ENCODE data around the gene CIB2.

The CIB2 gene

DNA sequence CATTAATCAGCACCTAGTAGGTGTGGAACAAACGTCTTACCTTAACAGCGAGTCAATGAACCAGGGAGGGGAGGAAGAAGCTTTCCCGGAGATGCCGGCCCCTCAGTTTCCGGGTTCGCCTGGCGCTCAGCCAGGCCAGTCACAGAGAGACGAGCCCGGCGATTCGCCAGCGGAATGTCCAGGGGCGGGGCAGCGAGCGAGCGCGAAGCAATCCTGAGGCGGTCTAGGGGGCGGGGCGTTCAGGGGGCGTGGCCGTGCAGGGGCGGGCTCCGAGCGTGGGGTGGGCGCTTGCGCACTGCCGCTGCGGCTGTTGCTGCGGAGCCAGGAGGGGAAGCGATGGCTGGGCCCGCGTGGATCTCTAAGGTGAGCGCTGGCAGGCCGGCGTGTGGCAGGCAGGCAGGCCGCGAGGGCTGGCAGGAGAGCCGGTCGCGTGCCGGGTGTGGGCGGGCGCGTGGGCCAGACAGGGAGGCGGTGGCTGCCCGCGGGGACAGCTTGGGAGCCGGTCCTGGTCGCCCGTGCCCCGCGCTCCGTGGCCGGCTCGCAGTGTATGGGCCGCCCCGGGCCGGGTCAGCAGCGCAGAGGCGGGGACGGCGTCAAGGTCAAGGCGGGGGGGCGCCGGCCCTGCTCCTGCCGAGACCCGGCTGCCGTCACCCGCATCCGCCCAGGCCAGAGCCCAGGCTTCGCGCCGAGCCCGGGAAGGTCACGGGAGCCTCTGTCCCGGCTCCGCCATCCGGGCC is 18.0 kb upstream of the CIB2 start, which contains the start of gene IDH3A:
Gene IDH3A (plus strand): TSS at position 295 of the 737 bp plus-strand sequence. CDS start 42 bp downstream, at position 337.
- DNase-seq (ENCODE audit: low spot score), result peak; percentile 100

- DNase-seq (ENCODE audit: low spot score), result no peak
Measured at GRCh38 chr15:78148392-78149067, 17.3 kb upstream of the CIB2 start.

- no peak for DNase-seq (ENCODE audit: low spot score)
Measured at GRCh38 chr15:78147566-78147965, 16.3 kb upstream of the CIB2 start.

- DNase-seq (ENCODE audit: low spot score), result no peak
Measured at GRCh38 chr15:78146425-78147154, 15.3 kb upstream of the CIB2 start.

GRCh38 chr15:78142332-78142731 is 11.1 kb upstream of the CIB2 start:
- DNase-seq (ENCODE audit: low spot score), result no peak

DNA sequence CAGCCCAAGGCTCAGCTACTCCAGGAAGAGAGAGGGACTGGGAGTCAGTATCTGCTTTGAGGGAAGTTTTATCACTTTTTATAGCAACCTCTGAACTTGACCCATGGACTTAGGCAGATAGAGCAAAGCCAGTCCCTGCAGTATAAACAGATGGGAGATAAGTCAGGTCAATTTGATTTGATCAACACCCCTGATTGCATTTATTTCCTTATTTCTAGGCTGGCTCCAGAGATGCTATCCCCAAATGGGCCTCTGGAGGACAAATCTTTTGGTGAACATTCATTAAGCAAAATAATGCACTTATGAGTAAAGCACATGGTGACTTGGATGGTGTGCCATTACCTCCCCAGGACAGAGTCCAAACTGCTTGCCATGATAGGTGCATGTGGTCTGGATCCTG is 9.0 kb upstream of the CIB2 start:
- no peak for DNase-seq (ENCODE audit: low spot score)

DNA sequence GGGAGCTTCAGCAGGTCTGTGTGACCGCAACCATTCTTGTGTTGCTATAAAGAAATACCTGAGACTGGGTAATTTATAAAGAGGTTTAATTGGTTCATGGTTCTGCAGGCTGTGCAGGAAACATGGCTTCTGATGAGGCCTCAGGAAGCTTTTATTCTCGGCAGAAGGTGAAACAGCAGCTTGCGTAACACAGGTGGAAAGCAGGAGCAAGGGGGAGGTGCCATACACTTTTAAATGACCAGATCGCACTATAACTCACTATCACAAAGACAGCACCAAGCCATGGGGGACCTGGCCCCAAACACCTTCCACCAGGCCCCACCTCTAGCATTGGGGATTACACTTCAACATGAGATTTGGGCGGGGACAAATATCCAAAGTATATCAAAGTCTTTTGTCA is 8.3 kb upstream of the CIB2 start:
- DNase-seq (ENCODE audit: low spot score), result no peak

GRCh38 chr15:78133801-78134200 is 2.6 kb upstream of the CIB2 start:
- DNase-seq (ENCODE audit: low spot score), result no peak

GRCh38 chr15:78130466-78131294 is 565 bp downstream of the CIB2 start:
- DNase-seq (ENCODE audit: low spot score), result peak; percentile 25

DNA sequence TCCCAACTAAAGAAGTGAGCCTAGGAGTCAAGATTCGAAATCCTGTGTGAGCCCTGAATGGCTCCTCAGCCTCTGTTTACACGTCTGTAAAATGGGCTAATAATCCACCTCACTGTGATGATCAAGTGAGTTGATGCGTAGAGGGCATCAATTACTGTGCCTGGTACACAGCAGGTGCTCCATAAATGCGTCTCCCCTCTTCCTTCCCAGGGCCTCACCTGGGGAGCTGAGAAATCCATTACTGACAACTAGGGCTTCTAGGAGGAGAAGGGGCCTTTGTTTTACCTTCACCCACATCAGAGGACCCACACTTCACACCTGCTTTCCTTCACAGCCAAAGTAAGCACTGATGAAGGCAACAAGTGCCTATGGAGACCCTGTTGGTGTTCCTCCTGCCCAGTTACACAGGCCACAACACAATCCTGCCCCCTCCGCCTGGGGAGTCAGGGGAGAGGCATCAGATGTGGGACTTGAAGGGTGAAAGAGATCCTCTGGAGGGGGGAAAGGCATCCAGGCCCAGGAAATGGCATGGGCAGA is 1.4 kb downstream of the CIB2 start:
- DNase-seq (ENCODE audit: low spot score), result no peak

DNA sequence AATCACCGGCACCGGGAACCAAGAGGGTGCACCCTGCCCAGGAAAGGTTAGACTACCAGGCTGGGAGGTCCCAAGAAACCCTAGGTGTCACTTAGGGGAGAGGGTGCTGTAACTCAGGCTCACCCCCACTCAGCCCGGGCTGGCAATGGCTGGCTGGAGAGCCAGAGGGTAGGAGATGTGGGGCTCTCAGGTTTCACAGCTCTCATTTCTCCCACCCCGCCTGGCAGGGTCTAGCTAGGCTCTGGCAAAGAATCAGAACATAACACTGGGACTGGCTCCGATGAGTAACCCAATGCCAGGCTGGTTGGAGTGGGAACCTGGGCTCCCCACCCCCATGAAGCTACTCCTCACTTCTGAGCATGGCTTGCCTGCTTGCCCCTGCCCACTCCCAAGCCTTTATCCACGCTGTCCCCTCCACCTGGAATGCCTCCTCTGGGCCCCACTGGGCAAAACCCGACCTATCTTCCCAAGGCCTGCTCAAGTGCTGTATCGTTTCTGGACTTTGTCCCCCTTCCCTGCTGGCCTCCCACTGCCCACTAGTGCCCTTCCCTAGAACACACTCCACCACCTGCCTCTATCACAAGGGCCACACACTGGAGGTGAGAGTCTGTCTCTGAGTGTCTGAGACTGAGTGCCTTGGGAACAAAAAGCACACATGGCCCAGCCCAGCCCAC is 2.0 kb downstream of the CIB2 start:
- DNase-seq (ENCODE audit: low spot score), result peak; percentile 29

- peak; percentile 33 for DNase-seq (ENCODE audit: low spot score)
Measured at GRCh38 chr15:78127882-78128281, 3.4 kb downstream of the CIB2 start.

DNA sequence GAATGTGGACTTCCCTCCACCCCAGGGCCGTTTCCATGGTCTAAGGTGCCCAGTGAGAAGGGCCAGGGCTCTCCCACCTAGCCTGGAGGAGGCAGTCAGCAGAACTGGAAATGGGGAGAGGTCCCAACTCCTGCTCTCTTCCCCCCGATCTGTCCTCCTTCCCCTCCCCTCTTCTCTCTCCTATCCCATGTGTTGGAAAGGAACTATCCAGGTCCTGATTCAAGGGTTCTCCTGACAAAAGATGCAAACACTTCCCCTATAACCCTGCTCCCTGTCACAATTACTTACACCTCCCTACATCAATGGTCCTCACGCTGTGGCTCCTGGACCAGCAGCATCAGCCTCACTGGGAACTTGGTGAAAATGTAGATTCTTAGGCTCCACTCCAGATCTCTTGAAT is 6.0 kb downstream of the CIB2 start:
- no peak for DNase-seq (ENCODE audit: low spot score)

DNA sequence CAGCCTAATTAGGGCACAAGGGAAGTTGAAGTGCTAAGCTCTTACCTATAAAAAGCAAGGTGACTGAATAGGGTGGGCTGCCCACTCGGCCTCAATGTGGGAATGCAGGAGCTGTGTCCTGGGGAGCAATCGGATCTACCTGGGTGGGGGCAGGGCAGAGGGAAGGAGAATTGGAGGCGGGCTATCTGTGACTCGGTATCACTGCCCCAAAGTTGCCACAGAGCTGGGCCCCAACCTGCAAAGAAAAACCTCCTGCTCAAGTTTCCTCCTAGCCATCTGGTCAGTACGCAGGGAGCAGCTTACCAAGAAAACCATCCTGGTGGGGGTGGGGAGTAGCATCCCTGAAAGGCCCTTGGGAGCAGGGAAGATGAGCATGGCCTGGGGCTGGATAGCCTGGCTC is 10.7 kb downstream of the CIB2 start:
- DNase-seq (ENCODE audit: low spot score), result no peak

DNA sequence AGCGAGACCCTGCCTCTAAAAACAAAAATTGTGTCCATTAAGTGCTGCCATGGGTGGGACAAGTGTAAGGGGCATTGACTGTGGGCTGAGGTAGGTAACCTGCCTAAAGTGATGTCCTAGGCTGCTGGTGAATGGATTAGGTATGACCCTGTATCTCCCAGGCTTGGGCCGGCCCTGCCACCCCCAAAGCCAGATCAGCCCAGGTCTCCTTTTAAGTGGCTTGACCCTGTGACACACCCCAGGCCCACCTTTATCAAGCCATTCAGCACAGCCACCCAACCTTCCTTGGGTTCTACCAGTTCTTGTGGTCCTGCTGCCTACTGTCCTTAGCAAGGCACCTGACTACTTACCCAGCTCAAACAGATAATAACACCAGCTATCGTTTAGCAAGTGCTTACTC is 18.7 kb downstream of the CIB2 start:
- DNase-seq (ENCODE audit: low spot score), result no peak

DNA sequence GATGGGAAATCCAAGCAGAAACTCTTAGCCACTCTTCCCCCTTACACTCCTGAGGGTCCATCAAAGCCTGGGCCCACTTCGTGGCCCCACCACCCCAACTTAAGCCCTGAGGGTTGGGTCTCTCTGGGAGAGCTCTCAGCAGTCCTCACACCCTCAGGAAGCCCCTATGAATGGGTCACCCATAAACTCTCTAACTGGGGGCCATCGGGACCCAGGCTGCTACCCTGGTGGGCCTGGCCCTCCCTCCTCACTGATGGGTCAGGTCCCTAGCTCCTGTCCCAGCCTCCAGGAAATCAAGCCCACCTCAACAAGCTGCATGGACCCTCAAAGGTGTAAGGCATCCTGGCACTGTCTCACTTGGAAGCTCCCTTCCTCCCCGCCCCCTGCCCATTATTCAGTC is 19.5 kb downstream of the CIB2 start:
- DNase-seq (ENCODE audit: low spot score), result no peak

- no peak for DNase-seq (ENCODE audit: low spot score)
Measured at GRCh38 chr15:78110916-78111475, 20.2 kb downstream of the CIB2 start.

- DNase-seq (ENCODE audit: low spot score), result no peak
Measured at GRCh38 chr15:78110096-78110495, 21.1 kb downstream of the CIB2 start.

GRCh38 chr15:78109156-78109555 is 22.1 kb downstream of the CIB2 start:
- DNase-seq (ENCODE audit: low spot score), result no peak

DNA sequence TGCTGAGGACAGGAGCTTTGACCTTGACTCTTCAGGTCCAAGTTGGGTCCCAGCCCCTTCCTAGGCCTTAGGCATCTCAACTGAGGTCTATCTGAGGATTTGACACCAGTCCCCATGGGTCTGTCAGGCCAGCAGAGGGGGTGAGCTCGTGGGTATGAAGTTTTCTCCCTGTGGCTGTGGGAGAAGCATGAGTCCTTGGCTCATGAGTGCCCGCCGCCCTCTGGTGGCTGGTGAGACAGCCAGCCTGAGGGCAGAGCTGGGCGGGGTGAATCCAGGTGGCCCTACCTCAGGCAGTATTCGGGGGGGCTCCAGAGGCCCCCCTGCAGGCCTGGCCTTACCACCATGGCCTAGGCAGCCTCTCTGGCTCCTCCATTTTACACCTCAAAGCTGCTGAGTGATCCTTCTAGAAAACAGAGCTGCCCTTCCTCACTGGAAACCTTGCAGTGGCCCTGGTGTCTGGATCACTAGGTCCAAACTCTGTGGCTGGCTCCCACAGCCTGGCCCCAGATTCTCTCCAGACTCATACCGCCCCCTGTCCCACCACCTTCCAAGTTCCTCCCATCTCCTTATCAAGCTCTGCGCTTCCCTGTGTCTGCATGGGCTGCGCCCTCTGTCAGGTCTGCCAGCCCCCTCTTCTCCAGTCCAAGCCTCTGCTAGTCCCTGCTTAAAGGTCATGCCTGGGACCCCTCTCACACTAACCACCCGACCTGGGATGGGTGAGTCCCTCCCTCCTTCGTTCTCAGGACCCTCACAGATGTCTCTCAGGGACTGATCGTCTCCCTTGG is 22.8 kb downstream of the CIB2 start:
- peak; percentile 88 for DNase-seq (ENCODE audit: low spot score)

All from AG08396 (cell line).